NCI-H1694 treated with DMSO at 0.1 percent for 48 hours (cell line): ENCODE measurements around the gene ZNF175.

ENCODE experiments used
- DNase-seq: peaks from one replicate; lab custom pipeline; 2025; lab: John Stamatoyannopoulos, UW

The ZNF175 gene

DNA sequence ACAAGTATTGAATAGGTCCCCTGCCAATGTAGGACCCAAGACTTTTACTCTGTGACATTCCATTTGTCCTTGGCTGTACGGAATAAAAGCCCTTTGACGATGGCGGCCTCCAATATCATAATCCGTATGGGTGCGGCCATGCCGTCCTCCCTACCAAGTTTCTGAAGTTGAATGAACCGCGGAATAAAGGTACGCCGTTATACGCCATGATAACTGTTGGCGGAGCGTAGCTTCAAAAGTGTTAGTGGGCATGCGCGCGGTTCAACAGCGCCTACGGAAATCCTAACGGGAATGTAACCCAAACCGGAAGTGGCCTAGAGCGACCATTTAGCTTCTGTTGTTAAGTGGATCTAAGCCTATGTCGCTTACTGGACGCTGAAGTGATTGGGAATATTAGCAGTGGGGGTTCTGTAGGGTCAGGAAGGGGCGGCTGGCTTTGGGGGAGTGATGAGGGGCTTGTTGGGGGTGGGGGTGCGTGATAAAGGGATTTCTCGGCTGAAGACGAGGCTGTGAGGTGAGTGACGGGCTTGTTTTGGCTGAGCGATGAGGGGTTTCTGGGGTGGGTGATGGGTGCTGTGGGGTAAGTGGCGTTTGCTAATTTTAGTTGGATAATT lies at the start of gene ZNF175:
Gene ZNF175 (plus strand): TSS at position 322 of the 614 bp plus-strand sequence. CDS start 2,047 bp downstream, outside the sequence.
- peak; percentile 88 for DNase-seq

DNA sequence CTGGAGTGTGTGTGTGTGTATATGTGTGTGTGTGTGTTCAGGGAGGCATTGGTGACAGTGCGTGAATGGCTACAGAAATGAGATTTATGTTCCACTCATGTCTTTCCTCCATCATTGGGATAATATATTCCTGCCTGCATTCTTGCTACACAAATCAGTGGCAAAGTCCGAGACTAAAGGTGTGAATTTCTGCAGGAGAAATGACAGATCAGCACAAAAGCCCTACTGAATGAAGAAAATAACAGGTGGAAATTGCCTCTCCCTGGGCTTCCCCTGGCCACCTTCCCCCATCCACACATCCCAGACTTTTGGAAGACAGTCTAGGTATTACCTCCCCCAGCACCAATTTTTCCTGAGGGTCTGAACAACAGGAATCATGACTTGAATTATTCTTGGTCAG lies 49.7 kb upstream of the ZNF175 start:
- no peak for DNase-seq

DNA sequence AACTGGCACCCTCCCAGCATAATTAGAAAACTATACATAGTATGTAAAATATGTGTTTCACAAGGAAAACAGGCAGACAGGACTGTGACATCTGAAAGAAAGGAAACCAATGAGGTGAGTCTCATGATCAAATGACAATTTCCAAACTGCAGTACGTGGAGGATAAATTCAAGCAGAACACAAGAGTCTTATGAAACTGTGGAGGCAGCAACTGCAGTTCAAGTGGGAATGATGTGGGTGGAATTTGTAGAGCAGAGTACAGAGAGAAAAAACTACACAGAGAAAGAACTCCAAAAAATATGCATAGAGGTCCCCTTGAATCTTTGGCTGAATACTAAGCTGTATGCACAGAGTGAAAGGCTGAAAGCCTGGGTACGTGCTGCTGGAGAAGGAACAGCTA lies 49.3 kb upstream of the ZNF175 start:
- DNase-seq, result no peak

DNA sequence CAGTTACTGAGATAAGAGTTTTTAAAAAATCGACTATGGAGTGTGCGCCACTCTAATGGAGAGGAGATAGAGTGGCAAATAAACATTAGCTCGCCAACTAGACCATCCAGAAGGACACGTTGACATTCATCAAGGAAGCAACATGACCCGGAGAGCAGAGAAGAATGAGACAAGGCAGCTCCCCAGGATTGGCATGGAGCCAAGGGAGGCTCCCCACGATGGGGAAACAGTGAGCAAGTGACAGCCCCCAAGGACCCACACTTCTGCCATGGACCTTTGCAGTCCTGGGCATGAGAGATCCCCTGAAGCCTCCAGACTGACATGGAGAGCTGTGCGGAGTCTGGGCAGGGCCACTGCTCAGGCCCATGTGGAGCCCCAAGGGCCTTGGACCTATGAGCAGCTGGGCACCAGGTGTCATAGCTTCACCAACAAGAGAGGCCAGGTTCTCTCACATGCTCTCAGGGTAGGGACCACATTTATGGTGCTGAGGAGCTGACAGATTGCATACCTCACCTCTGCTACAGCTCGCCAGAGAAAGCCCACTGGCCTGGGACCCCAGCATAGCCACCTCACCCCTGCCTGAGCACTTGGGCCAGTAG lies 46.3 kb upstream of the ZNF175 start:
- DNase-seq, result no peak

DNA sequence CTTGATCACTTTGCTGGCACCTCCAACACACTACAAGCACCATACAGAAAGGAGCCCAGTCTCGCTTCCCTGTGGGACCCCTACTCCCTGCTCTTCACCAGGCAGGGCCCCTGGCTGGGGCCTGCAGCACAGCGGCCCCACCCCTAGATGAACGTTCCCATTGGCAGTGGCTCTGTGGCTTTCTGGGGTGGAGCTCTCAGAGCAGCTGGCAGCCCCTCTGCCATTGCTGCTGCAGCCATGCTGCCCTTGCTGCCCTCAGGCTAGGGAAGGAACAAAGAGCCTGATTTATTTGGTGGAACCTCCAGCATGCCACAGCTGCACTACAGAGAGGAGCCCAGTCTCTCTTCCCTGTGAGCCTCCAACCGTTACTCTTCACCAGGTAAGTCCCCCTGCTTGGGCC lies 45.4 kb upstream of the ZNF175 start:
- no peak for DNase-seq

DNA sequence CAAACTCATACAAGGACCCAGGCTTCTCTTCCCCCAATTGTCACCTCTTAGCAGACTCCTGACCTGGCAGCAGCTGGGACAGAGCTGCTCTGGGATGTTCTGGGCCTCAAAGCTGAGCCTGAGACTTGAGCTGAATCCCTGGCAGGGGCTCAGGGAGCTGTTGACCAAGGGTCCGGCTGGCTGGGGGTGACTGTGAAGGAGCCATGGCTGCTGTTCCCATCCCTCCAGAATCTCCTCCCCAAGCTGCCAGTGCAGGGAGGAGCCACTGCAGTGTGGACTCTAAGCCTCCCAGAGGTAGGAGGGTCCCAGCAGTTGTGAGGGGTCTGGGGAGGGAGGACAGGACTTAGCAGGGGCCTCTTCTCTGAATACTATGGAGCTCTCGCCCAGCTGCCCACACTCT lies 41.8 kb upstream of the ZNF175 start:
- DNase-seq, result no peak

DNA sequence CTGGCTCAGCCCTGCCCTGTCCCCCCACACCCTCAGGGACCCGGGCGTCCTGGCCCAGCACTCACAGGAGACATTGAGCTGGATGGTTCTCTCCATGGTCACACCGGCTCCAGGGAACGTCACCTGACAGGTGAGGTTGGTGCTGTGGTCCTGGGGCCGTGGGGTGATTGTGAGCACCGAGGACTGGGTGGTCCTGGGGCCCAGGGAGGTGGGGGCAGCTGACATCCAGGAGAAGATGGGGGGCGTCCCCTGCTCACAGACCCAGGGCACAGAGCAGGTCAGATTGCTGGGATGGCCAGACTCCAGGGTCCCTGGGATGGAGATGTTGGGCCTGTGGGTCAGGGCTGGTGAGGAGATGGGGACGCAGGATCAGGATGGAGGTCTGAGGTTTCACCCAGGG lies 40.5 kb upstream of the ZNF175 start:
- no peak for DNase-seq

DNA sequence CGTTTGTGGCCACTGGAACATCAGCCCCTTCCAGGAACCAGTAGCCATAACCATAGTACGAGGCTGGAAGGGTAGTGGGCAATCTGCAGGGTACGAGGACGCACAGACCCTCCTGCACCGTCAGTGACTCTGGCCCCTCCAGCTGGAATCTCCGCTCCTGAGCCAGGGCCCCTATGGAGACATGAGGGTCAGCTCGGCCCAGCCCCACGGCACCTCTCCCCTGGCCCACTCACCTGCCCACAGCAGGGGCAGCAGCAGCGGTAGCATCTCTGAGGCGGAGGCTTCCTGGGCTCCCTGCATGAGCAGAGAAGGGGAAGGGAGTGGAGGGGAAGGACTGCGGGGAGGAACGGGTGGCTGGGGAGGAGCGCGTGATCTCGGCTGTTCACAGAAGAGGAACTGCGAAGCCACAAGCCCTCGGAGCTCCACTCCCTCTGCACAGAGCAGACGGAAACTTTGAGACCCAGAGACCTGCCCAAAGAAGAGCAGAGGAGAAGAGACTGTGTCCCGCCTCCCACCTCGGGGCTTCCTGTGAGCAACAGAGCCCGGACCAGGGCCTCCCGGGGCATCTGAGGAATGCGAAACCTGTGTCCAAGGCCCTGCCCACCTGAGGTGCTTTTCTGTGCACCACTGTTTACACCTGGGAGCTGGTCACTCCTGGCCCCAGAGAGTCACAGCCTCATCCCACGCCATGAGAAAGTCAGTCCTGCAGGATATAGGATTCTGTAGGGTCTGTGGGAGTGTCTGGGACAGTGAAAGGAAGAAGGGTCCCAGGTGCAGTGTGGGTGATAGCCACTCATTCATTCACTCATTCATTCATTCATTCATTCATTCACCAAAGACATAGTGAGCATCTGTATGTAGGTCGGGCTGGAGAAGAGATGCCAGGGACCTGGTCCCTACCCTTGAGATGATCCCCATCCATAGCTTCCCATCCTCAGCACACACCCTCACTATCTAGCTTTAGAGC lies 39.5 kb upstream of the ZNF175 start, which contains the start of gene SIGLEC6:
Gene SIGLEC6 (minus strand): TSS at position 322 of the 967 bp plus-strand sequence. CDS start 22 bp downstream, at position 300.
- no peak for DNase-seq

DNA sequence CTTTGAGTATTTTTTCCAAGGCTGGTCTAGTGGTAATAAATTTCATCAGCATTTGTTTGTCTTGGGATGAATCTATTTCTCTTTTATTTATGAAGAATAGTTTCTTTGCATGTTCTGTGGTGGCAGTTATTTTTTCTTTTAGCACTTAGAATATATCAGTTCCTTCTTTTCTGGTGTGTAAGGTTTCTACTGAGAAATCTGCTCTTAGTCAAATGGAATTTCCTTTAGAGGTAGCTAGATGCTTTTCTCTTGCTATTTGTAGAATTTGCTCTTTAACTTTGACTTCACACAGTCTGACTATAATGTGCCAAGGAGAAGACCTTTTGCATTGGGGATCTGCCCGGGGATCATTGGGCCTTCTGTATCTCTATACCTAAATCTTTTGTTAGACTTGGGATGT lies 35.5 kb upstream of the ZNF175 start:
- DNase-seq, result no peak

DNA sequence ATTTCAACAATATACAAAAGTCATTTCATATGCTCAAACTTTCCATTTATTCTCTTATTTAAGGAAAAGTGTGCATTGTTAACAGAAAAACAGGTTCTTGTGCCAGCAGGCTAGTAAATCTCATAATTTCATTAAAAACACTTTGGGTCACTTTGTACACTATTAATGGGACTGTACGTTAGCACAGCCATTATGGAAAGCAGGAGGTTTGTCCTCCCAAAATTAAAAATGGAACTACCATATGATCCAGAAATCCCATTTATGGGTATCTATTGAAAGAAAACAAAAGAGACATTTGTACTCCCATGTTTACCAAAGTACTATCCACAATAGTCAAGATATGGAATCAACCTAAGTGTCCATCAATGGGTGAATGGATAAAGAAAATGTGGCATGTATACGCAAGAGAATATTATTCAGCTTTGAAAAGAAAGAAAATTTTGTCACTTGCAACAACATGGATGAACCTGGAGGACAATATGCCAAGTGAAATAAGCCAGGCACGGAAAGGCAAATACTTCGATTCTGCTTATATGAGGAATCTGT lies 31.2 kb upstream of the ZNF175 start:
- no peak for DNase-seq

DNA sequence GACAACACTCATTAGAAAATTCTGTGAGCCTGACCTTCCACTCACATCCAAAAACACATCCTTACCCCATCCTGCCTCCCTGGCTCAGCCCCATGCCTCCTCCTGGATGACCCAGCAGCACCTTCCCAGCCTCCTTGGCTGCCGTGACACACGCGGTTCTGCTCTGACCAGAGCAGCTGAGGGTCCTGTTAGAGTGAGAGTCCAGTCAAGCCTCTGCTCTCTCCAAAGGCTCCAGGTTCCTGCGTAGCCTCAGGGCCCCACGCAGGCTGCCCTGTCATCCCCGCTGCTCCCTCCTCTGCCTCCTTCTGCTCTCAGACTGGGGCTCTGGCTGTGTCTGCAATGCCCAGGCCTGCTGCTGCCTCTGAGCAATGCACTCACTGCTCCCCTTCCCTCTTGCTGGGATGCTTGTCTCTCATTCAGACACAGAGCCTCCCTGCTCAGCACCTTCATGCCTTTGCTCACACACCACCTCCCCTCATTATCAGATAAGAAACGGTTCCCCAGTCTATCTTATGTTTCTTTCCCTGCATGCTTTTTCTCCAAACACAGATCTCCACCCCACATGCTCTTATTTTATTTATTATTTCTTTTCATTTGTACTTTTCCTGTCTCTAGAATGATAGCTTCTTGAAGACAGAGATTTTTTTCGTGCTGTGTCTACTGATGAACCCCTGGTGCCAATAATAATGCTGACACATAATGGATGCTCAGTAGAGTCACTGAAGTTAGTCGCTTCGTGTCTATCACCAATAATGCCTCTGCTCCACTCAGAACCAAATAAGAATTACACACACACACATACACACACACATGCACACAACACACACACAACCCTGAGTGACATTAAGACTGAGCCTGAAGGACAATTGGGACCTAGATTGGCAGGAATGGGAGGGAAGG lies 29.4 kb upstream of the ZNF175 start:
- DNase-seq, result no peak

DNA sequence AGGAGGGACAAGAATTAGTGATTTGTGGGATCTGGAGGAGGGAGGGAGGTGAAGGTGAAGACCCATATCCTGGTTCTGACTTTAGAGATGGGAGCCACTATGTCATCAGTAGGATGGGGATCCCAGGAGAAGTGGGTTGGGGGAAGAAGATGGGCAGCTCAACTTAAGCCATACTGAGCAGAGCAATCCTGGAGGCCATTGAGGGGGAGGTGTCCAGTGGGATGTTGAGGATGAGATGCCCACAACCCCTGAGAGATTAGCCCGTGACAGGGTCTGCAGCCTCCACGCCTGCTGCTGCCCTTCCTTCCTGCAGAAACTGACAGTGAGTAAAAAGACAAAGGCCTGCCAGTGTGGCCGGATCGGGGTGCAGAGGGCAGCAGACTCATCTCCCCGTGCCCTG lies 28.4 kb upstream of the ZNF175 start:
- no peak for DNase-seq

DNA sequence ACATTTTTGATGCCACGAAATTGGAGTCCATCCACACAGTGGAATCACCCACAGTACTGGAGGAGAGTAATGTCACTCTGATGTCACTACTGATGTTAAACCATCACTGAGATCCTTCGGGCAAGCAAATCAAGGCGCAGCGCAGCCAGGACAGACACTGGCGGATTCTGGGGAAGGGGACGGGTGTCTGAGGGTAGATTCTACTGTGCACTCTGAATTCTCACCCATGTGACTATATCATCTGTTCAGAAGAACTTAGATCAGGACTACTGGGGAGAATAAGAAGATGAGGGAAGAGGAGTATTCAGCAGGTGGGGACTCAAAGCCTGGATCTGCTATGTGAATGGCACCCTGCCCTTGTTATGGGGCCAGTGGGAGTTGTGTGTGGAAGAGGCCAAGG lies 27.0 kb upstream of the ZNF175 start:
- DNase-seq, result no peak

DNA sequence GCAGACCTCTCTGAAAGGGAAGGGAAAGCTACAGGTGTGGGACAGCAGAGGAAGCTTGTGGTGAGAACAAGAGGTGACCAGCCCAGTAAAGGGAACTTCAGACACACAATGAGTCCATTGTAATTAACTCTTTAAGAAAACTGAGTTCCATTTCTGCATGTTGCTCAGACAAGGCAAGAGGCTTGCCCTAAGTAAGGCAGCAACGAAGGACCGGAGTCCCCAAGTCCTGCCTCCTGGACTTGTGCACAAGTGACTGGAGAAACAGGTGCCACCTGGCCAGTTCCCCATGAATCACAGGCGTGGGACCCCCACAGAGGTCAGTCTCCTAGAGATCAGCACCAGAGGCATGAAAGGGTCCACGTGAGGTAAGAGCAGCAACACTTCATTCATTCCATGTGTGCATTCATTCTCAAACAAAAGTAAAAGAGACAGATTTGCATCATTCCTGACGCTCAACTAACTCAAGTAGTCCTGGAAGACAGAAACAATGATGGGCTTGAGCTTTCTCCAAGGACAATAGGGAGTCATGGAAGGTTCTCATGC lies 24.9 kb upstream of the ZNF175 start:
- no peak for DNase-seq

DNA sequence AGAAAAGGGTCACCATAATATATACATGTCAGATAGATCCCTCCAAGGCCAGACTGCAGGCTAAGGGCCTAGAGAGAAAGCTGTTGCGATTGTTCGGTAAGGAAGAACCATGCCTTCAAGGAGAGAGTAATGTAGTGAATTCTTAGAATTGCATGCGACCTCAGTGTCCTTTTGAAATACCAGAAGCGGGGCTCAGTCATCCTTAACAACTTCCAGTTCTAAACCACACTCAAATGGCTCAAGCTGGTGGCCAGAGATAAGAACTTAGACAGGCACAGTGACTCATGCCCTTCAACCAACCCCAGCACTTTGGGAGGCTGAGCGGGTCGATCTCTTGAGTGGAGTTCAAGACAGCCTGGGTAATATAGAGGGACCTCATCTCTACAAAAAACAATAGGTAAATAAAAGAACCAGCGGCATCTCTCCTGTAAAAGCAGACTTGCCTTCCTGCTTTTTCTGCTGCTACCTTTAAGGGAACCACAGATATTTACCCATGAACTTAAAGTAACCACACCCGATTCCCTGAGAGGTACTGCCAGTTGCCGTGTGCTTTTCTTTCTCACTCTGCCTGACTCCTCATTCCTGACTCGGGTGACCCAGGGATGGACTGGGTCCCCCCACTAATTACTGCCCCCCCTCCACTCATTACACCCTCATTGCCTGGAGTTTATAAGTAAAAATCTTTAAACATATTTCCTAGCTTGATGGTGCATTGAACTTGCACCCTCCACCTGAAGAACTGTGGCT lies 24.3 kb upstream of the ZNF175 start:
- DNase-seq, result no peak

DNA sequence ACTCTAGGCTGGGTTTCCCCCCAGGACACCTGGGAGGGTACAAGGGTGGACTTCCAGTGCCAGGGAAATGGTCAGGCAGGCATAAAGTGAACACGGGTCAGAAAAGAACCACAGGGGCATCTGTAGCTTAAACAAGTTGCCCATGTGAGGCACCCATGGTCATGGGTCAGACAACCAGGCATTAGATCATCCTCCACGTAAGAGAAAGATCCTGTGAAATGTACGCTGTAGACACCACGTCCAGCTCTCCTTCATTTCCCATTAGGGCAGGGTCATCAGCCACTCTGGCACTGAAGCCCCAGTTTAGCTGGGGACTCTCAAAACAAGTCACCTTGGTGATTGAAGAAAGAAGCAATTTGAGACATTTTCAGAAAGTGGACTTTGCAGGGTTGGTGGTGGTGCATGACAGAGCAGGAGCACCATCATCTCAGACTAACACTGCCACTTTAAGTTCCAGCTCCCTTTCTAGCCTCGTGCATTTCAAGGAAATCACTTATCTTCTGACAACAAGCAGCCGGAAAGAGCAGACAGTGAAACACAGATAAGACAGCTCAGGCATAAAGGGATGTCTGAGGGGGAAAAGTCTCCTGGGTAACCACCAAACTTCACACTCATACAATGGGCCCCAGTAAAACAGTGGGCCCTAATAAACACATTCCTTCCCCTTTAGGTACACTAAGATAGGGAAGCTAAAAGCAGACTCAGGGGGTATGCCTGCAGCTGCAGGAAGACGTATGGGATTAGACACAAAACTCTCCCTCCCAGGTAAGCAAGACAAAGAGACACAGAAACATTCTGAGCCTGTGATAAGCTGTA lies 23.5 kb upstream of the ZNF175 start:
- DNase-seq, result no peak

DNA sequence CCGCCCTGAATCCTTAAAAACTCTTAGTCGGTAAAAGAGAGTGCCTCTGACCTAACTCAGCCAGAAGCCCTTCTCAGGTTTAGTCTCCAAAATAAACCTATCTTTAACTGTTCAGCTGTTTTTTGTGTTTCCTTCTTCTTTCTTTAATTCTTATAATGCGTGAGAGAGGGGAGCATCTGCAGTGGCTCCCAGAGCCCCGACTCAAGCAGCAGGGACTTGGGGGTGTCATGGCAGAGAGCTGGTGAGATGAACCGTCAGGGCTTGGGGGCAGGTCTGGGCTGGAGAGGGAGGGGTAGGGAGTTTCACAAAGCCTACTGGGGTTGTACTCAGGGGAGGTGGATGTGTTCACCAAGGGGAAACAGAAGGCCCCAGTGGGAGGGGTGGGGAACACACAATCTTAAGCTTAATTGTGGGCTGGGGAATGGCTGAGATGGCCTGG lies 22.9 kb upstream of the ZNF175 start:
- DNase-seq, result no peak

DNA sequence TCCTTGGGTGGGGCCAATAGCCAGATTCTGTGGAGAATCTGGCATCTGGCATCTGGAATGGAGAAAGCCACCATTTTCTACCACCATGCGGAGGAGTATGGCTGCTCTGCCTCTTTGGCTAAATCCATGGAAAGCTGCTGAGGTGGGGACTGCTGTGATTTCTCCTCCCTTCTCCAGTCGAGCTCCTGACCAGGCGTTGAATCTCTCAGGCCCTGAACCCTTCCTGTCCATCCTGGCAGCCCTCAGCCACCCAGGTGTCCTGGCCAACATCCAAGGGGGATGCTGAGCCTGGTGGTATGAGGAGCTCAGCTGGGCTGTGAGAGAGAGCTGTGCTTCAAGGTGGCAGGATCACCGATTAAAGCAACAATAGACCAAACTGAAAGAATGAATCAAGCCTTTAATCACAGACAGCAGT lies 22.2 kb upstream of the ZNF175 start:
- no peak for DNase-seq

DNA sequence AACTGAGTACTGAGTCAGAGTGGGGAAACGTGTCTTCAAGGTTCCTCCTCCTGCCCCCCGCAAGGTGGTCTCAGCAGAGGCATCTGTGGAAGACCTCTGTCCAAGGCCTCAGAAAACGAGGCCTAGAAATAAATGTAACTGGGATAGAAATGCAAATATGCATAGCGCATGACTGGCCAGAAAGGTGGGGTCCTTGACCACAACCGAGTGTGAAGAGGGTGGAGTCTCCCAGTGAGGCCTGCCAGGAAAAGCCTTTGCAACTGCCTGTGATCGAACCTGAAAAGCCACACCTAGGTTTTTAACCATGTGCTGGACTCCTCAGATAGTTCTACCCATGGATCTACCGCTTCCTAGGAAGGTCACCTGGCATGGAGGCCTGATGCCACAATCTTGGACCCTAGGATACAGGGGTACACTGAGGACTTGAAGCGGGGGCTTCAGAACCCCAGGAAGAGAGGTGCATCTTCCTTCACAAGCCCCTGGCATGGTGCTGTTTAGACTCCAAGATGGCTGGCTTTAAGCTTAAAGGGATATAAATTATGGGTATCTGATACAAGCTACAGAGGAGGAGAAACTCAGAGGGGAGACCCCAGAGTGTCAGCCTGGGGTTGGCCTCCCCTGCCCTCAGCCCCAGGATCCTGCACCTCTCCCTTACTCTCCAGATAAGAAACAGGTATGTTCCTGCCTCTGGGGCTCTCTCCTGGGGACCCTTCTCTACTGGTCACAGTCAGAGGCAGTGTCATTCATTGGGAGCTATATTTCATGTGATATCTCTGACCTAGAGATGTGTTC lies 21.4 kb upstream of the ZNF175 start:
- no peak for DNase-seq
